ENCODE results near the gene UBASH3A.

GRCh38 chr21:42425591-42425990 lies 21.9 kb downstream of the UBASH3A start:
- TF ChIP-seq CTCF (IDR thresholded peaks at IDR 0.05; ENCODE audit: low read length) (no peak), EZH2 (IDR thresholded peaks at IDR 0.05; ENCODE audit: borderline replicate concordance, low read length) (no peak)
